Panc1 (cell line): ENCODE data around the gene CHST15. TPM values are rescaled to one million over a fixed set of nuclear protein-coding genes. Genes with fewer than 3 reads are reported as not detected.
"Not testable (repeated sequence)": the region's sequence is repeated elsewhere in the genome, so short reads cannot be mapped to it uniquely, and the experiment has no call there.

Source experiments
- ATAC-seq: fragments of 200-7000 bp; cut with Tn5 transposase; 2 replicates; pipeline ENCODE4 v1.9.1; 2020; ENCODE audit warnings: mild to moderate bottlenecking, moderate library complexity
- BruUV-seq: library from RNA; stranded (reverse); fragments of 400-500 nt; replicated peaks from 2 replicates; lab custom pipeline; 2021; lab: Mats Ljungman, UMichigan
- CTCF ChIA-PET: fragments of 300-600 bp; sonication (Branson Sonifier 250); formaldehyde crosslinking; loops from one replicate; lab custom pipeline; 2022; ENCODE audit warnings: antibody characterized with exemption; lab: Charles Lee
- POLR2A ChIA-PET: fragments of 300-600 bp; sonication (Branson Sonifier 250); formaldehyde crosslinking; loops from one replicate; lab custom pipeline; 2022; ENCODE audit warnings: antibody characterized with exemption; lab: Charles Lee
- DNase-seq: peaks from one replicate; pipeline ENCODE4 v3.0.0-alpha.2; 2010; ENCODE audit warnings: low read depth, low spot score
- H3K27ac ChIP-seq: 2 replicates; pipeline ENCODE4 v1.5.1; 2011; ENCODE audit warnings: mild to moderate bottlenecking, low read length, inconsistent platforms
- H3K27me3 ChIP-seq: fragments of 200-500 bp; sonication (Bioruptor generic); 2 replicates; pipeline ENCODE4 v1.6.0; 2014; ENCODE audit warnings: low read length, inconsistent platforms; ENCODE audit not compliant: control insufficient read depth, insufficient read depth
- H3K36me3 ChIP-seq: fragments of 200-500 bp; sonication (Bioruptor generic); 2 replicates; pipeline ENCODE4 v1.5.1; 2014; ENCODE audit warnings: inconsistent platforms, mild to moderate bottlenecking, low read length, moderate library complexity; ENCODE audit not compliant: control insufficient read depth, insufficient read depth
- H3K4me1 ChIP-seq: 2 replicates; pipeline ENCODE4 v1.5.1; 2011; ENCODE audit warnings: inconsistent platforms, mild to moderate bottlenecking, low read length, moderate library complexity; ENCODE audit not compliant: control insufficient read depth, insufficient read depth
- H3K4me3 ChIP-seq, 2 experiments: 2 replicates each; pipeline ENCODE4 v1.5.1; 2011 to 2012; ENCODE audit warnings: low read depth in 2 of 2, low read length in 2 of 2, mild to moderate bottlenecking in 2 of 2, inconsistent platforms in 1 of 2, moderate library complexity in 1 of 2
- H3K9me3 ChIP-seq: fragments of 200-500 bp; sonication (Bioruptor generic); 2 replicates; pipeline ENCODE4 v1.5.1; 2014; ENCODE audit warnings: low read depth, mild to moderate bottlenecking, inconsistent platforms, low read length, moderate library complexity; ENCODE audit not compliant: control insufficient read depth, insufficient read depth
- POLR2AphosphoS5 ChIP-seq: IDR thresholded peaks from 2 replicates; pipeline ENCODE4 v1.6.1; 2012; ENCODE audit warnings: mild to moderate bottlenecking, low read depth, low read length, moderate library complexity
- SIN3A ChIP-seq: IDR thresholded peaks from 2 replicates; pipeline ENCODE4 v1.6.1; 2012; ENCODE audit warnings: low read depth, mild to moderate bottlenecking, low read length, moderate library complexity, borderline replicate concordance; ENCODE audit not compliant: insufficient read depth
- TCF7L2 ChIP-seq: IDR thresholded peaks from 2 replicates; pipeline ENCODE4 v1.6.1; 2011; ENCODE audit warnings: mild to moderate bottlenecking, low read depth, low read length, inconsistent platforms
- in situ Hi-C: cut with HindIII; loops from 2 replicates; pipeline ENCODE4 v1.10.0; 2016; ENCODE audit warnings: low sequenced_read_pairs, low pct_unique_long_range_greater_than_20kb
- intact Hi-C: fragments of 100-400 bp; cut with micrococcal nuclease; formaldehyde crosslinking; loops from one replicate; pipeline ENCODE4 v1.10.0; 2022; ENCODE audit not compliant: unreplicated experiment
- total RNA-seq: library from RNA; stranded (reverse); gene quantifications from one replicate; pipeline ENCODE4 v1.2.1, GENCODE V29; 2021; ENCODE audit not compliant: unreplicated experiment
- TF ChIP-seq, protein P1 (sequence below), 2 experiments: IDR thresholded peaks; 2 replicates each; pipeline ENCODE4 v1.6.1; 2011 to 2012; ENCODE audit warnings: low read depth in 2 of 2, control low read depth in 1 of 2, low read length in 1 of 2, mild to moderate bottlenecking in 1 of 2, moderate library complexity in 1 of 2; ENCODE audit not compliant: insufficient read depth in 1 of 2
- TF ChIP-seq, protein P2 (sequence below): fragments of 450-650 bp; IDR thresholded peaks from 2 replicates; pipeline ENCODE4 v1.5.1; 2017; ENCODE audit warnings: mild to moderate bottlenecking

Gene CHST15
- total RNA-seq, 1 experiment from 2014 or later = 33.2 TPM

GRCh38 chr10:124104011-124104627, 10.7 kb upstream of the CHST15 start:
- CTCF ChIA-PET = no interaction called here
- POLR2A ChIA-PET = no interaction called here
- DNase-seq (no peak), ATAC-seq (no peak)
- H3K27me3 ChIP-seq = no peaks in the 10 kb centered on the region
- no TSS peak for BruUV-seq
- H3K27ac ChIP-seq = no peak overlapping the region
- H3K9me3 ChIP-seq = no peaks in the 10 kb centered on the region
- H3K4me3 ChIP-seq = no peak overlapping the region
- H3K4me1 ChIP-seq = peaks cover 26% of the 10 kb centered on the region
- H3K36me3 ChIP-seq = no peaks in the 10 kb centered on the region
- in situ Hi-C loops (no loop called here), intact Hi-C loops (no loop called here)
- TF ChIP-seq SIN3A = no peak
- TF ChIP-seq POLR2AphosphoS5 = no peak
- TF ChIP-seq, protein P1, sequence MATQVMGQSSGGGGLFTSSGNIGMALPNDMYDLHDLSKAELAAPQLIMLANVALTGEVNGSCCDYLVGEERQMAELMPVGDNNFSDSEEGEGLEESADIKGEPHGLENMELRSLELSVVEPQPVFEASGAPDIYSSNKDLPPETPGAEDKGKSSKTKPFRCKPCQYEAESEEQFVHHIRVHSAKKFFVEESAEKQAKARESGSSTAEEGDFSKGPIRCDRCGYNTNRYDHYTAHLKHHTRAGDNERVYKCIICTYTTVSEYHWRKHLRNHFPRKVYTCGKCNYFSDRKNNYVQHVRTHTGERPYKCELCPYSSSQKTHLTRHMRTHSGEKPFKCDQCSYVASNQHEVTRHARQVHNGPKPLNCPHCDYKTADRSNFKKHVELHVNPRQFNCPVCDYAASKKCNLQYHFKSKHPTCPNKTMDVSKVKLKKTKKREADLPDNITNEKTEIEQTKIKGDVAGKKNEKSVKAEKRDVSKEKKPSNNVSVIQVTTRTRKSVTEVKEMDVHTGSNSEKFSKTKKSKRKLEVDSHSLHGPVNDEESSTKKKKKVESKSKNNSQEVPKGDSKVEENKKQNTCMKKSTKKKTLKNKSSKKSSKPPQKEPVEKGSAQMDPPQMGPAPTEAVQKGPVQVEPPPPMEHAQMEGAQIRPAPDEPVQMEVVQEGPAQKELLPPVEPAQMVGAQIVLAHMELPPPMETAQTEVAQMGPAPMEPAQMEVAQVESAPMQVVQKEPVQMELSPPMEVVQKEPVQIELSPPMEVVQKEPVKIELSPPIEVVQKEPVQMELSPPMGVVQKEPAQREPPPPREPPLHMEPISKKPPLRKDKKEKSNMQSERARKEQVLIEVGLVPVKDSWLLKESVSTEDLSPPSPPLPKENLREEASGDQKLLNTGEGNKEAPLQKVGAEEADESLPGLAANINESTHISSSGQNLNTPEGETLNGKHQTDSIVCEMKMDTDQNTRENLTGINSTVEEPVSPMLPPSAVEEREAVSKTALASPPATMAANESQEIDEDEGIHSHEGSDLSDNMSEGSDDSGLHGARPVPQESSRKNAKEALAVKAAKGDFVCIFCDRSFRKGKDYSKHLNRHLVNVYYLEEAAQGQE (IDR thresholded peaks at IDR 0.05; ENCODE audit: insufficient read depth in 1 of 2, low read depth in 2 of 2, low read length in 1 of 2) = no peak

DNA sequence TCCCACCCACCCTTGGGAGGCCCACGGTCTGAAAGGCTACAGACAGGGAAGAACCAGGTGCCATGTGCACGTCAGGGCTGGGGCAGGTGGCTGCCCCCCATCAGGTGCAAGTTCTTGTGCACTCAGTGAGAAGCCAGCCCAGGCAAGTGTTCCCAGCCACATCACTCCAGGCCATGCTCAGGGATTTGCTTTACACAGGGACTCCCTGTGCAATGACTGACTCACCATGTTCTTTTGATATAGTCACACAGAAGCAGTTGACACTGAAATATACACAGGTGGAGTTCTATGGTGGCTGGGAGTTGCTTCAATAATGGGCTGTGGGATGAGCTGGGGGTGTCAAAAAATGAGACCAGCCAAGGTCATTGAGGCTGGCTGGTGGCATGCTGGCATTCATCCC, 8.0 kb upstream of the CHST15 start:
- Histone ChIP-seq H3K4me1 (peaks cover 17% of the 10 kb centered on the region), H3K27ac (no peak overlapping the region), H3K27me3 (no peaks in the 10 kb centered on the region), H3K9me3 (no peaks in the 10 kb centered on the region), H3K4me3 (no peak overlapping the region), H3K36me3 (no peaks in the 10 kb centered on the region)
- TF ChIP-seq SIN3A (no peak), TCF7L2 (no peak), POLR2AphosphoS5 (no peak)
- TF ChIP-seq, protein P2, sequence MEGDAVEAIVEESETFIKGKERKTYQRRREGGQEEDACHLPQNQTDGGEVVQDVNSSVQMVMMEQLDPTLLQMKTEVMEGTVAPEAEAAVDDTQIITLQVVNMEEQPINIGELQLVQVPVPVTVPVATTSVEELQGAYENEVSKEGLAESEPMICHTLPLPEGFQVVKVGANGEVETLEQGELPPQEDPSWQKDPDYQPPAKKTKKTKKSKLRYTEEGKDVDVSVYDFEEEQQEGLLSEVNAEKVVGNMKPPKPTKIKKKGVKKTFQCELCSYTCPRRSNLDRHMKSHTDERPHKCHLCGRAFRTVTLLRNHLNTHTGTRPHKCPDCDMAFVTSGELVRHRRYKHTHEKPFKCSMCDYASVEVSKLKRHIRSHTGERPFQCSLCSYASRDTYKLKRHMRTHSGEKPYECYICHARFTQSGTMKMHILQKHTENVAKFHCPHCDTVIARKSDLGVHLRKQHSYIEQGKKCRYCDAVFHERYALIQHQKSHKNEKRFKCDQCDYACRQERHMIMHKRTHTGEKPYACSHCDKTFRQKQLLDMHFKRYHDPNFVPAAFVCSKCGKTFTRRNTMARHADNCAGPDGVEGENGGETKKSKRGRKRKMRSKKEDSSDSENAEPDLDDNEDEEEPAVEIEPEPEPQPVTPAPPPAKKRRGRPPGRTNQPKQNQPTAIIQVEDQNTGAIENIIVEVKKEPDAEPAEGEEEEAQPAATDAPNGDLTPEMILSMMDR = no peak
- TF ChIP-seq, protein P1 (IDR thresholded peaks at IDR 0.05; ENCODE audit: insufficient read depth in 1 of 2, low read depth in 2 of 2, low read length in 1 of 2) = no peak
- no peak for ATAC-seq
- DNase-seq = no peak
- intact Hi-C loops = no loop called here
- in situ Hi-C loops = no loop called here
- CTCF ChIA-PET = no interaction called here
- no TSS peak for BruUV-seq
- POLR2A ChIA-PET = no interaction called here

DNA sequence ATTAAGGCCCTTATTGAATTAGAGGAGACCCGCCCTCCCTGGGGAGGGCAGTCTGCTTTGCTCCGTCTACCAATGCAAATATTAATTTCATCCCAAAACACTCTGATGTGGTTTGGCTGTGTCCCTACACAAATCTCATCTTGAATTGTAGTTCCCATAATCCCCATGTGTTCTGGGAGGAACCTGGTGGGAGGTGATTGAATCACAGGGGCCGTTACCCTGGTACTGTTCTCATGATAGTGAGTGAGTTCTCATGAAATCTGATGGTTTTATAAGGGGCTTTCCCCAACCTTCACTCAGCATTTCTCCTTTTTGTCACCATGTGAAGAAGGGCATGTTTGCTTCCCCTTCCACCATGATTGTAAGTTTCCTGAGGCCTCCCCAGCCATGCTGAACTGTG, 7.3 kb upstream of the CHST15 start:
- H3K36me3 ChIP-seq, H3K9me3 ChIP-seq, H3K27ac ChIP-seq, DNase-seq, H3K27me3 ChIP-seq, H3K4me3 ChIP-seq, ATAC-seq, CTCF ChIA-PET, intact Hi-C loops, POLR2A ChIA-PET, H3K4me1 ChIP-seq, BruUV-seq, in situ Hi-C loops: not testable (repeated sequence)
